GM21576 (cell line): ENCODE measurements around the gene BCAR1.
"Not testable (repeated sequence)": the region's sequence is repeated elsewhere in the genome, so short reads cannot be mapped to it uniquely, and the experiment has no call there.

Source experiments
- ATAC-seq: cut with Tn5 transposase; IDR thresholded peaks from one replicate; pipeline ENCODE4 v1.9.1; 2021; ENCODE audit warnings: mild to moderate bottlenecking, moderate library complexity; ENCODE audit not compliant: unreplicated experiment

Gene BCAR1

GRCh38 chr16:75272097-75272551 is 20.7 kb upstream of the BCAR1 start:
- no peak for ATAC-seq

- no peak for ATAC-seq
These were observed 20.1 kb upstream of the BCAR1 start for GRCh38 chr16:75271441-75272096.

- not testable (repeated sequence) for ATAC-seq
These were observed 17.9 kb upstream of the BCAR1 start for GRCh38 chr16:75269358-75269757.

- ATAC-seq, result no peak
These were observed 16.3 kb upstream of the BCAR1 start for GRCh38 chr16:75267631-75268264.

GRCh38 chr16:75266738-75267630 is 15.6 kb upstream of the BCAR1 start:
- ATAC-seq, result no peak

- ATAC-seq, result peak; percentile 61
These were observed 14.7 kb upstream of the BCAR1 start for GRCh38 chr16:75265911-75266701.

- ATAC-seq, result no peak
These were observed 13.8 kb upstream of the BCAR1 start for GRCh38 chr16:75264999-75265910.

GRCh38 chr16:75264457-75264998 is 13.1 kb upstream of the BCAR1 start:
- no peak for ATAC-seq

- ATAC-seq, result no peak
These were observed 12.6 kb upstream of the BCAR1 start for GRCh38 chr16:75263963-75264445.

- no peak for ATAC-seq
These were observed 12.0 kb upstream of the BCAR1 start for GRCh38 chr16:75263291-75263962.

- no peak for ATAC-seq
These were observed 11.3 kb upstream of the BCAR1 start for GRCh38 chr16:75262800-75263127.

- ATAC-seq, result no peak
These were observed 10.8 kb upstream of the BCAR1 start for GRCh38 chr16:75262104-75262799.

GRCh38 chr16:75261590-75262078 is 10.2 kb upstream of the BCAR1 start:
- ATAC-seq, result no peak

GRCh38 chr16:75260851-75261589 is 9.6 kb upstream of the BCAR1 start:
- no peak for ATAC-seq

- no peak for ATAC-seq
These were observed 7.3 kb upstream of the BCAR1 start for GRCh38 chr16:75258807-75259141.

- no peak for ATAC-seq
These were observed 6.7 kb upstream of the BCAR1 start for GRCh38 chr16:75257886-75258806.
